Small intestine (tissue), 7 donors: ENCODE data around the gene EPB41L2. TPM values are rescaled to one million over a fixed set of nuclear protein-coding genes. Genes with fewer than 3 reads are reported as not detected.

Experiments used
- DNase-seq, 2 donors: peaks; one replicate each; pipeline versions ENCODE4 v3.0.0 to v3.0.0-alpha.2; 2013
- FAIRE-seq: peaks from 2 replicates; lab custom pipeline; 2012; peaks lifted over from hg19 to GRCh38; lab: Jason Lieb, UNC
- H3K27ac ChIP-seq, 3 donors: one replicate each; pipeline ENCODE4 v1.5.1; 2013; ENCODE audit warnings: low read length in 2 of 3, mild to moderate bottlenecking in 2 of 3, control low read depth in 1 of 3, inconsistent platforms in 1 of 3, low read depth in 1 of 3, moderate library complexity in 1 of 3
- H3K27me3 ChIP-seq, 3 donors: one replicate each; pipeline ENCODE4 v1.6.1; 2013; ENCODE audit warnings: low read length in 3 of 3, inconsistent platforms in 1 of 3; ENCODE audit not compliant: control insufficient read depth in 3 of 3, insufficient read depth in 3 of 3
- H3K36me3 ChIP-seq, 3 donors: one replicate each; pipeline ENCODE4 v1.6.1; 2013; ENCODE audit warnings: low read length in 3 of 3, inconsistent platforms in 1 of 3, low read depth in 1 of 3, mild to moderate bottlenecking in 1 of 3, moderate library complexity in 1 of 3; ENCODE audit not compliant: control insufficient read depth in 3 of 3, insufficient read depth in 2 of 3
- H3K4me1 ChIP-seq, 3 donors: one replicate each; pipeline ENCODE4 v1.6.1; 2013; ENCODE audit warnings: low read length in 2 of 3, inconsistent platforms in 1 of 3, low read depth in 1 of 3, mild to moderate bottlenecking in 1 of 3, moderate library complexity in 1 of 3; ENCODE audit not compliant: control insufficient read depth in 3 of 3, insufficient read depth in 2 of 3
- H3K4me3 ChIP-seq, 3 donors: one replicate each; pipeline ENCODE4 v1.5.1; 2013; ENCODE audit warnings: low read length in 3 of 3, control low read depth in 1 of 3, inconsistent platforms in 1 of 3, low read depth in 1 of 3, mild to moderate bottlenecking in 1 of 3, moderate library complexity in 1 of 3
- H3K9me3 ChIP-seq, 2 donors: one replicate each; pipeline ENCODE4 v1.6.1; 2013; ENCODE audit warnings: low read depth in 1 of 2, low read length in 1 of 2; ENCODE audit not compliant: control insufficient read depth in 2 of 2, insufficient read depth in 1 of 2
- WGBS, 3 donors: extraction: QIAGEN DNeasy Blood & Tissue Kit; methylation state at CpG; one replicate each; pipeline ENCODE4 v1.1.7; 2013; 5-methylcytosine and 5-hydroxymethylcytosine counted together
- polyA plus RNA-seq, 4 donors: library from polyadenylated mRNA; stranded (reverse) in 3 of 4; unstranded in 1 of 4; fragments of 200-250 nt in 3 of 4; fragments of 120-200 nt in 1 of 4; gene quantifications; one replicate each; pipeline versions ENCODE4 v1.2.1 to v1.2.3, GENCODE V29; 2013
- donor health status: healthy with polysubstance abuse.
- donor health status: control.
- donor health status: control.
- donor health status: Bipolar disorder and iron deficiency.
- donor health status: healthy.

Gene EPB41L2
- polyA plus RNA-seq, 4 donors = 14.8 to 63.0 (median 31.1) TPM

- peaks cover 2 to 15% (median 11%) of the 10 kb centered on the region in 3 donors for H3K36me3 ChIP-seq
Measured at GRCh38 chr6:130837067-130837466, 226.0 kb downstream of the EPB41L2 start.

GRCh38 chr6:130836055-130836640 is 226.9 kb downstream of the EPB41L2 start:
- H3K36me3 ChIP-seq = peaks cover 2 to 12% (median 11%) of the 10 kb centered on the region in 3 donors
- 77 to 87% (median 82%) methylated on average over 3 of the region's 3 CpGs for WGBS, 3 donors
- DNase-seq = no peak
- peaks cover 0 to 3% (median 0%) of the 10 kb centered on the region in 3 donors for H3K4me1 ChIP-seq
- no peak overlapping the region for H3K27ac ChIP-seq
- no peaks in the 10 kb centered on the region for H3K27me3 ChIP-seq
- H3K9me3 ChIP-seq = no peaks in the 10 kb centered on the region
- no peak for FAIRE-seq
- no peak overlapping the region for H3K4me3 ChIP-seq

More at GRCh38 chr6:130837067-130837466, 226.0 kb downstream of the EPB41L2 start:
- Histone ChIP-seq H3K27me3 (no peaks in the 10 kb centered on the region), H3K4me3 (no peak overlapping the region), H3K4me1 (peaks cover 0 to 3% (median 0%) of the 10 kb centered on the region in 3 donors), H3K27ac (no peak overlapping the region), H3K9me3 (no peaks in the 10 kb centered on the region)
- no peak for DNase-seq
- no peak for FAIRE-seq

- H3K4me3 ChIP-seq = no peak overlapping the region
- H3K27me3 ChIP-seq = no peaks in the 10 kb centered on the region
- peaks cover 0 to 14% (median 11%) of the 10 kb centered on the region in 3 donors for H3K36me3 ChIP-seq
- no peaks in the 10 kb centered on the region for H3K9me3 ChIP-seq
- no peak for DNase-seq
- no peak overlapping the region for H3K27ac ChIP-seq
- peaks cover 0 to 3% (median 0%) of the 10 kb centered on the region in 3 donors for H3K4me1 ChIP-seq
- no peak for FAIRE-seq
- WGBS, 3 donors = 90 to 95% (median 94%) methylated on average over 5 of the region's 5 CpGs
Measured at GRCh38 chr6:130834482-130835251, 228.4 kb downstream of the EPB41L2 start.

GRCh38 chr6:130833569-130833968 is 229.5 kb downstream of the EPB41L2 start:
- FAIRE-seq (no peak), DNase-seq (no peak)
- H3K36me3 ChIP-seq = peaks cover 0 to 11% (median 7%) of the 10 kb centered on the region in 3 donors
- no peak overlapping the region for H3K27ac ChIP-seq
- peaks cover 0 to 3% (median 0%) of the 10 kb centered on the region in 3 donors for H3K4me1 ChIP-seq
- 35 to 87% (median 42%) methylated on average over 1 of the region's 1 CpG for whole genome bisulfite sequencing, 3 donors
- no peaks in the 10 kb centered on the region for H3K9me3 ChIP-seq
- no peaks in the 10 kb centered on the region for H3K27me3 ChIP-seq
- H3K4me3 ChIP-seq = no peak overlapping the region

- no peaks in the 10 kb centered on the region for H3K9me3 ChIP-seq
- 76 to 96% (median 91%) methylated on average over 5 of the region's 5 CpGs for WGBS, 3 donors
- no peak overlapping the region for H3K4me3 ChIP-seq
- DNase-seq (no peak), FAIRE-seq (no peak)
- peaks cover 0 to 5% (median under 1%) of the 10 kb centered on the region in 3 donors for H3K4me1 ChIP-seq
- no peaks in the 10 kb centered on the region for H3K27me3 ChIP-seq
- H3K36me3 ChIP-seq = peaks cover 0 to 8% (median 3%) of the 10 kb centered on the region in 3 donors
- H3K27ac ChIP-seq = no peak overlapping the region
Measured at GRCh38 chr6:130831607-130832006, 231.4 kb downstream of the EPB41L2 start.

GRCh38 chr6:130829333-130829910 is 233.6 kb downstream of the EPB41L2 start:
- FAIRE-seq (no peak), DNase-seq (no peak)
- H3K4me1 ChIP-seq = peaks cover 0 to 12% (median 3%) of the 10 kb centered on the region in 3 donors
- H3K9me3 ChIP-seq = no peaks in the 10 kb centered on the region
- no peak overlapping the region for H3K27ac ChIP-seq
- peak overlapping the region in 2 of 3 donors; percentile 39 to 73 for H3K4me3 ChIP-seq
- 63 to 72% (median 66%) methylated on average over 4 of the region's 4 CpGs for WGBS, 3 donors
- peaks cover 0 to 5% (median 0%) of the 10 kb centered on the region in 3 donors for H3K36me3 ChIP-seq
- H3K27me3 ChIP-seq = no peaks in the 10 kb centered on the region

GRCh38 chr6:130827247-130828149 is 235.5 kb downstream of the EPB41L2 start, which contains the start of gene SMLR1:
TSS of gene SMLR1 (plus strand) at chr6:130827406. CDS start at chr6:130827414, 8 bp downstream.
- Histone ChIP-seq H3K27ac (peak within 1 kb of the TSS; percentile 38 to 91 (median 74)), H3K4me1 (peaks cover 0 to 9% (median 3%) of the 10 kb centered on the region in 3 donors), H3K36me3 (peaks cover 0 to 3% (median 0%) of the 10 kb centered on the region in 3 donors), H3K4me3 (peak within 1 kb of the TSS in 2 of 3 donors; percentile 39 to 73), H3K9me3 (no peaks in the 10 kb centered on the region), H3K27me3 (no peaks in the 10 kb centered on the region)
- FAIRE-seq (no peak), DNase-seq (peak; percentile 88 to 90)
- WGBS, 3 donors = 37 to 64% (median 46%) methylated on average over 11 of the region's 11 CpGs
